ENCODE results near the gene CFAP46.

Gene CFAP46

DNA sequence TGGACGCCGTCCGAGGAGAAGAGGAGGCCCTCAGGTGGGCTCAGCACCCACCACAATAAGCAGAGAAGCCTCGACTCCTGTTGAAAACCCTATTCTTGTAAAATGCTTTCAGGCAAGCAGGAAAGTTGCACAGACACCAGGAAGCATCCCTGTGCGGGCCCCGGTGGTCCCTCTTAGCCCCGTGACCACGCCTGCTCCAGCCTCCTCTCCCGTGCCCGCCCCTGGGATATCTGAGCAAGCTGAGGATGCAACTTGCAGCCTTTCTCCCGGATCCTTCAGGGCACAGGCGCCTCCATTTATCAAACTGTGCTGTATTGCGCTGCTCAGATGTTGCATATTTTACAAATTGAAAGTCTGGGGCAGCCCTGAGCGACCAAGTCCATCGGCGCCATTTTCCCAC, 72.7 kb downstream of the CFAP46 start:
- no peak overlapping the region for H3K9ac ChIP-seq (ENCODE audit: low read depth, low read length)
- no peaks in the 10 kb centered on the region for H3K27me3 ChIP-seq (ENCODE audit: control insufficient read depth, insufficient read depth, low read length)
- H3K36me3 ChIP-seq (ENCODE audit: control insufficient read depth, insufficient read depth, low read length), result no peaks in the 10 kb centered on the region
- no peaks in the 10 kb centered on the region for H3K4me1 ChIP-seq (ENCODE audit: control insufficient read depth, insufficient read depth, low read length)
- H3K9me3 ChIP-seq (ENCODE audit: control insufficient read depth, insufficient read depth, low read length), result no peaks in the 10 kb centered on the region; the same call in 1 of the 2 replicates
- H3K4me3 ChIP-seq (ENCODE audit: low read depth, low read length), result no peak overlapping the region
- H3K27ac ChIP-seq (ENCODE audit: low read depth, low read length), result no peak overlapping the region

DNA sequence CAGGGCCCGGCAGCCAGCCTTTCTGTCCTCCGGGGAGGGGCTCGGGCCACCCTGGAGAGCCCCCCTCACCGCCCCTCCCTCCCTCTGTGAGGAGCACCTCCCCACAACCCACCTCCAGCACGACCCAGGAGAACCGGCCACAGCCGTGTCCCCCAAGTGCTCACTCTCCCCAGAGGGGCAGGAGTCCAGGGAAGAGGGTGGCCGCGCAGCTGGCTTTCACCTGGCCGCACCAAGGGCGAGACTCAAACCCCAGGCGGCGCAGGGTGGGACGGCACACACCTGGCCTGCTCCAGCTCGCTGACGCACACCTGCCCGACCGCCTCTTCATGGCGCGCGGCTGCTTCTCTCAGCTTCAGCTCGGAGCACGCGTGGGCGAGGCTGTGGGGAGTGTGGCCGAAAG, 73.4 kb downstream of the CFAP46 start:
- Histone ChIP-seq H3K27ac (ENCODE audit: low read depth, low read length) (no peak overlapping the region), H3K4me3 (ENCODE audit: low read depth, low read length) (no peak overlapping the region), H3K27me3 (ENCODE audit: control insufficient read depth, insufficient read depth, low read length) (no peaks in the 10 kb centered on the region), H3K9ac (ENCODE audit: low read depth, low read length) (no peak overlapping the region), H3K4me1 (ENCODE audit: control insufficient read depth, insufficient read depth, low read length) (no peaks in the 10 kb centered on the region), H3K9me3 (ENCODE audit: control insufficient read depth, insufficient read depth, low read length) (no peaks in the 10 kb centered on the region; the same call in 1 of the 2 replicates), H3K36me3 (ENCODE audit: control insufficient read depth, insufficient read depth, low read length) (no peaks in the 10 kb centered on the region)

DNA sequence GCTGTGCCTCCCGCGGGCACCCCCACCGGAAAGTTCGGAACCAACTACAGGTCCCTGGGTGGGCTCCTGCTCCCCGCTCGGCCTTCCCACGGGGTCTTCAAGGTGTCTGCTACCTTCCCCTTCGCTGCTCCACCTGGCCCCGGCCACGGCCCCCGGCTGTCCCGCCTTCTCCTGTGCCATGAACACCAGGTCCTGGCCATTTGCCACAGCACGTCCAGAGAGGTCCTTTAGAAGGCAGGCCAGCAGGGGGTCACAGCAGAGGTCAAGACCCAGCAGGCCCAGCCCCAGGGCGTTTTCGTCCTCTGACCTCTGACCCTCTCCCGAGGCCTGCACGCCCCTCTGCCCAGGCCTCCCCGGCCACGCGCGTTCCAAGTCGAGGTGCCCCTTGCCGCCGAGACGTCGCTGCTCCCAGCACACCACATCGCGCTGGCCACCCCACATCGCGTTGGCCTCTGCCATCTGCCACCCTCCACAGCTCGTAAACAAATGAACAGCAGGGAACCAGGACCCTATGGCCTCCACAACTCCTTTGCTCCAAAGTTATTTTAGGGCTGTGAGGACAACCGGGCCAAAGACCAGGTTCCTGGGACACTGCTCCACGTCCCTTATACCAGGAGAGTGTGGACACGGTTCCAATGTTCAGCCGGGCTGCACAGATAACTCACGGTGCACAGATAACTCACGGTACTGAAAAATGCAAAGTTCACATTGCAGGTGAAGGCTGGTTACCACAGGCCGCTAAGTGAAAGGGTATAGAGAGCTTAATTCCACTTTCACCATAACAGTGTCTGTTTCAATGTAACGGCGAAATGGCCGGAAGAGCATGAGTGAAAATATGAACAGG, 74.3 kb downstream of the CFAP46 start:
- H3K9ac ChIP-seq (ENCODE audit: low read depth, low read length), result no peak overlapping the region
- H3K9me3 ChIP-seq (ENCODE audit: control insufficient read depth, insufficient read depth, low read length), result no peaks in the 10 kb centered on the region; the same call in 1 of the 2 replicates
- no peaks in the 10 kb centered on the region for H3K36me3 ChIP-seq (ENCODE audit: control insufficient read depth, insufficient read depth, low read length)
- no peak overlapping the region for H3K27ac ChIP-seq (ENCODE audit: low read depth, low read length)
- no peak overlapping the region for H3K4me3 ChIP-seq (ENCODE audit: low read depth, low read length)
- H3K27me3 ChIP-seq (ENCODE audit: control insufficient read depth, insufficient read depth, low read length), result no peaks in the 10 kb centered on the region
- H3K4me1 ChIP-seq (ENCODE audit: control insufficient read depth, insufficient read depth, low read length), result no peaks in the 10 kb centered on the region; the same call in 1 of the 2 replicates

DNA sequence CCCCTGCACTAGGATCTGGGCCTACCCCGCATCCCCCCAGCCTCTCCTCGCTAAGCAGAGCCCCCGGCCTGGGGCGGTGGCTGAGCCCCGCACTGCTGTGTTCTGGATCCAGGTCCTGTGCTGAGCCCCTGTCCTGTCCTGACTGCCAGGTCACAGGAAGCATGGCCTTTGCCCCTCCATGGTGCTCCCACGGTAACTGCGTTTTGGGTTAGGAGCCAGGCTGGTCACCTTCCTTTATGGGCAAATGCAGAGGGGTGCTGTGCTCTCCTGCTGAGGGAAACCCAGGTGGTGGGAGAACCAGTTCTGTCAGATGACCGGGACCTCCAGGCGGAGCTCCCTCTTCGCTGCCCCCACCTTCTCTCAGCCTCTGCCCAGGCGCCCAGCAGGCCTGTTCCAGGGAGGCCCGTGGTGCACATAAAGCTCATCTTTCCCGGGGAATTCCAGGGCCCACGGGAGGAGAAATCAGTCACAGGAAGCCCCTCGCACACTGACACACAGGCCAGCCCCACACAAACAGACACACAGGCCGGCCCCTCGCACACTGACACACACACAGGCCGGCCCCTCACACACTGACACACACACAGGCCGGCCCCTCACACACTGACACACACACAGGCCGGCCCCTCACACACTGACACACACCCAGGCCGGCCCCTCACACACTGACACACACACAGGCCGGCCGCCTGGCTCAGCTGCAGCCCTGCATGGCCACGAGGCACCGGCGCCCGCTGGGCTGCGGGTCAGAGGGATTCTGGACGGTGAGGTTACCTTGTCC, 75.6 kb downstream of the CFAP46 start:
- Histone ChIP-seq H3K4me3 (ENCODE audit: low read depth, low read length) (no peak overlapping the region), H3K4me1 (ENCODE audit: control insufficient read depth, insufficient read depth, low read length) (no peaks in the 10 kb centered on the region; the same call in 1 of the 2 replicates), H3K9me3 (ENCODE audit: control insufficient read depth, insufficient read depth, low read length) (no peaks in the 10 kb centered on the region; the same call in 1 of the 2 replicates)

DNA sequence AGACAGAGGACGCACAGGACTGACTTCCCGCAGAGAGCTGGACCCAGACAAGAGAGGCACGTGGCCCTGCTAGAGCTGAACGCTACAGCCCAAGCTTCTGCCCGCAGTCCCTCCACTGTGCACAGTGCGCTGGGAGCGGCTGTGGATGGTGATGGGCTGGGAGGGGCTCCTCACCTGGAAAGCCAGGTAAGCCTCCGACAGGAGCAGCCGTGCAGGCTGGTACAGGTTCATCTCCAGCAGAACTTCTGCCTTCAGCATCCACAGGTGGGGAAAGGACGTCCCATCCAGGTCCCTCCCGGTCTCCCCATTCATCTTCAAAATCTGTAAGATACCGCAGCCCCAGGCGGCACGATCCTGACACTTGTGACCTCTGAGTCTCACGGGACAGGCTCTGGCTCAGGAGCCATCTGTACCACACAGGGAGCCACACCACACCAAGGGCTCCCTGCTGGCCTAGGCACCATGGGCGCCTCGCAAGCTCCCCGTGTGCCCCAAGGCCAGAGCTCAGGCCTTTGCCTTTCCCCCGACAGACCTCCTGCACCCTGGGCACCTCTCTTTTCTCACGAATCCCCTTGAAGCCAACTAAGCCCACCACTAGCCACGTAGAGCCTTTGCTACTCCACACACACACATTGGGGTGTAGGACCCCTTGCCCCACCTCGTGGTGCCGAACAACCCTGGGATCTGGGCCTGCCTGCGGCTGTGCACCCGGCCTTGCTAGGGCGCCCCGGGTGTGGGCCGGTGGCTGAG, 76.3 kb downstream of the CFAP46 start:
- no peak overlapping the region for H3K9ac ChIP-seq (ENCODE audit: low read depth, low read length)
- no peaks in the 10 kb centered on the region for H3K36me3 ChIP-seq (ENCODE audit: control insufficient read depth, insufficient read depth, low read length)
- no peak overlapping the region for H3K4me3 ChIP-seq (ENCODE audit: low read depth, low read length)
- H3K27ac ChIP-seq (ENCODE audit: low read depth, low read length), result no peak overlapping the region
- no peaks in the 10 kb centered on the region for H3K27me3 ChIP-seq (ENCODE audit: control insufficient read depth, insufficient read depth, low read length)
- no peaks in the 10 kb centered on the region; the same call in 1 of the 2 replicates for H3K4me1 ChIP-seq (ENCODE audit: control insufficient read depth, insufficient read depth, low read length)
- H3K9me3 ChIP-seq (ENCODE audit: control insufficient read depth, insufficient read depth, low read length), result no peaks in the 10 kb centered on the region

More for the DNA sequence above, 75.6 kb downstream of the CFAP46 start:
- no peak overlapping the region for H3K27ac ChIP-seq (ENCODE audit: low read depth, low read length)
- no peaks in the 10 kb centered on the region for H3K27me3 ChIP-seq (ENCODE audit: control insufficient read depth, insufficient read depth, low read length)
- no peaks in the 10 kb centered on the region for H3K36me3 ChIP-seq (ENCODE audit: control insufficient read depth, insufficient read depth, low read length)
- H3K9ac ChIP-seq (ENCODE audit: low read depth, low read length), result no peak overlapping the region

DNA sequence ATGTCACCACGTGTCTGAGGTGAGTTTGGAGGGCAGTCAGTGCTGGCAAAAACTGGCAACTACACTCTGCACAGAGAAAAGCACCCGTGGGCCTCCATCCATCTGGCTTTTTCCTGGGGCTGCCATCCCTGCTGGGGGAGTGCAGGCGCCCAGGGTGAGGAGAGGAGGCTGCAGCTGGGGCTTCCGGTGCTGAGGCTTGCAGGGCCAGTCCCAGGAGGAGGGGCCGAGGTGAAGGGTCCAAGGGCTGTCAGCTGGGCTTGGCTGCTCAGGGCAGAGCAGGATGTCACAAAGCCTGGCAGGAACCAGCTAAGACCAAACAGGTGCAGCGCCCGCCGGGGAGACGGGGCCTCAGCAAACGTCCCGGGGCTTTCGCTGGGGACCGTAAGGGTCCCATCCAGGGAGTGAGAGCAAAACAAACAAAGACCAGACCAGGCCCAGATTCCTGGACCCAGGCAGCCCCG, 77.2 kb downstream of the CFAP46 start:
- Histone ChIP-seq H3K27ac (ENCODE audit: low read depth, low read length) (no peak overlapping the region), H3K4me1 (ENCODE audit: control insufficient read depth, insufficient read depth, low read length) (no peaks in the 10 kb centered on the region; the same call in 1 of the 2 replicates), H3K4me3 (ENCODE audit: low read depth, low read length) (no peak overlapping the region), H3K36me3 (ENCODE audit: control insufficient read depth, insufficient read depth, low read length) (no peaks in the 10 kb centered on the region), H3K9ac (ENCODE audit: low read depth, low read length) (no peak overlapping the region), H3K9me3 (ENCODE audit: control insufficient read depth, insufficient read depth, low read length) (no peaks in the 10 kb centered on the region), H3K27me3 (ENCODE audit: control insufficient read depth, insufficient read depth, low read length) (no peaks in the 10 kb centered on the region)

DNA sequence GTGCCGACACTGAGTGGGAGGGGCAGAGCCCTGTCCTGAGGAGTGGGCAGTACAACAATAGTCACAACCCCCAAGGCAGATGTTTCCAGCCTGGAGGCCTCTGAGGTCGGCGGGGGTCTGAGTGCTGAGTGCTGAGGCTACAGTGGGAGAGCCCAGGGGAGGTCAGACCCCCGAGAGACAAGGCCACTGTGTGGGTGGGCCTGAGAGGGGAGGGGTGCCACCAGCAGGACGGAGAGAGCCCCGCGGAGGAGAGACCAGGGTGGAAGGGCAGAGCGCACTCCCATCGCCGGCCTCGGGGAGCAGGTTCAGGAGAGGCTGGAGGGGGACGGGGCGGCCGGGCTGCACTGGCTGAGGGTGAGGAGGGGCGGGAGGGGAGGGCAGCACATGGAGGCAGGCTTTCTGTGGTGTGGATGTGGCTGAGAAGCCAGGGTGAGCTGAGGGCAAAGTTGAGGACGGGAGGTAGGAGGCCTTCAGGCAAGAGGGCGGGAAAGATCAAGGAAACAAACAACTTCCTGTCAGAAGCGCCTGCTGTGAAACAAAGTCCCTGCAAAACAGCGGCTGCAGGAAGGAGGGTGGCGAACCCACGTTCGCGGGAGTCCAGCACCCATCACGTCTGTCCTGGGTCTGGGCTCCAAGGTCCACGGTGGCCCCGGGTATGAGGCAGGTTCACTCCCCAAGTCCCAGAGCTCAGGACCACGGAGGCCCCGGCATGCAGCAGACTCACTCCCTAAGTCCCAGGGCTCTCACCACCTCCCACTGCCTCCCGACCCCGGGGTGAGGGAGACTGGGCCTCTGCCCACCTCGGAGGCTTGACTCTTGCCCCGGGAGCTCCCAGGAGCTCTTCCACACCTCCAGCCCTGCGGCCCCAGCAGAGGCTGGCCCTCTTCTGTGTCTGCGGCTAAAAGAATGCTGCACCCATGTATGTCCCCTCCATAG, 79.6 kb downstream of the CFAP46 start:
- no peak overlapping the region for H3K27ac ChIP-seq (ENCODE audit: low read depth, low read length)
- H3K36me3 ChIP-seq (ENCODE audit: control insufficient read depth, insufficient read depth, low read length), result no peaks in the 10 kb centered on the region
- no peak overlapping the region for H3K4me3 ChIP-seq (ENCODE audit: low read depth, low read length)
- no peaks in the 10 kb centered on the region for H3K27me3 ChIP-seq (ENCODE audit: control insufficient read depth, insufficient read depth, low read length)
- H3K9me3 ChIP-seq (ENCODE audit: control insufficient read depth, insufficient read depth, low read length), result no peaks in the 10 kb centered on the region
- no peaks in the 10 kb centered on the region; the same call in 1 of the 2 replicates for H3K4me1 ChIP-seq (ENCODE audit: control insufficient read depth, insufficient read depth, low read length)
- no peak overlapping the region for H3K9ac ChIP-seq (ENCODE audit: low read depth, low read length)

DNA sequence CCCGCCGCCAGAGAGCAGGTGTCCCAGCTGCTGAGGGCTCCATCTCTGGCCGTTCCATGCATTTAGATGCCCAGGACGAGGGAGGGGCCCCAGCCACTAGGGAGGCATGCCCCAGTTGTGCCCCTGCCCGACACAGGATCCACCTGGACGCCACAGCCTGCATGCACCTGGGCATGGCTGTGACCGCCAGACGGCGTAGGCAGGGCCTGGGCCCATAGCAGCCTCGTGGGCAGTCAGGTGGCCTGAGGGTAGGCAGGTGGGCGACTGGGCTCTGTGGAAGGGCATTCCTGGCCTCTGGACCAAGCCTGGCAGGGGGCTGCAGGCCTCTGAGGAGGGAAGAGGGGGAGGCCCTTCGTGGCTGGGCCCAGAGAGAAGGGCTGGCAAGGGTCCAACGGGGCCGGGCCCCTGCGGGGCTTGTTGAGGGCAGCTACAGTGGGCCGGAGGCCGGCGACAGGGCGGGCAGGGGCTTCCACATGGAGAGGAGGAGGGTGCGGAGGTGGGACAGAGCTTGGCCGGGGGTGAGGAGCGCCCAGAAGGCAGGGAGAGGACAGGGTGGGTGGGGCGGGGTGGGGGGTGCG, 80.4 kb downstream of the CFAP46 start:
- no peaks in the 10 kb centered on the region for H3K36me3 ChIP-seq (ENCODE audit: control insufficient read depth, insufficient read depth, low read length)
- H3K9me3 ChIP-seq (ENCODE audit: control insufficient read depth, insufficient read depth, low read length), result no peaks in the 10 kb centered on the region
- H3K4me1 ChIP-seq (ENCODE audit: control insufficient read depth, insufficient read depth, low read length), result no peaks in the 10 kb centered on the region; the same call in 1 of the 2 replicates
- no peaks in the 10 kb centered on the region for H3K27me3 ChIP-seq (ENCODE audit: control insufficient read depth, insufficient read depth, low read length)
- H3K9ac ChIP-seq (ENCODE audit: low read depth, low read length), result no peak overlapping the region
- H3K27ac ChIP-seq (ENCODE audit: low read depth, low read length), result no peak overlapping the region
- no peak overlapping the region for H3K4me3 ChIP-seq (ENCODE audit: low read depth, low read length)

DNA sequence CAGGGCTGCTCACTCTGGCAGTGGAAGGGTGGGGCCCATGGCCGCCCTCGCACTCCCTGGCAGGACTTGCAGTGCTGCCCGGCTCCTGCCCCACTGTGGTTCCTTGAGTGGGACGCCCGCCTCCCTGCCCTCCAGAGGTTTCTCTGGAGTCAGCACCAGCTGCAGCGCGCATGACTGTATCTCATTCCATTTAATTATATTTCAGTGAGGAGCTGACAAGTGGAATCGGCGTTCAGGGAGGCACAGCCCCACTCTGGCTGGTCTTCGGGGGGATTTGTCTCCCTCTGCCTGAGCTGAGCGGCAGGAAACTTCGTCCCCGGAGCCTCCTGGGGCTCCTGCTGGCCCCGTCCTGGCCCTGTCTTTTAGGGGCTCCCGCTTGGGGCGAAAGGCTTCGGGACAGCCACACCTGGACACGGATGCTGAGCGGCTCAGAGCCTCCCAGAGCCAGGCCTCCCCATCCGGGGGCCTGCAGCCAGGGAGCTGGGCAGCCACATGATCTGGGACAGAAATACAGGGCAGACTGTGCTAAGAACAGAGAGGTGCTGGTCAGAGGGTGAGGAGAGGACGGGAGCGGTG, 81.2 kb downstream of the CFAP46 start:
- H3K4me1 ChIP-seq (ENCODE audit: control insufficient read depth, insufficient read depth, low read length), result no peaks in the 10 kb centered on the region; the same call in 1 of the 2 replicates
- no peaks in the 10 kb centered on the region for H3K9me3 ChIP-seq (ENCODE audit: control insufficient read depth, insufficient read depth, low read length)
- H3K9ac ChIP-seq (ENCODE audit: low read depth, low read length), result no peak overlapping the region
- H3K27me3 ChIP-seq (ENCODE audit: control insufficient read depth, insufficient read depth, low read length), result no peaks in the 10 kb centered on the region
- H3K27ac ChIP-seq (ENCODE audit: low read depth, low read length), result no peak overlapping the region
- no peaks in the 10 kb centered on the region for H3K36me3 ChIP-seq (ENCODE audit: control insufficient read depth, insufficient read depth, low read length)
- no peak overlapping the region for H3K4me3 ChIP-seq (ENCODE audit: low read depth, low read length)
